GM11168 (cell line): Measurements from ENCODE around the gene ITGA2B.
"Not testable (repeated sequence)": the region's sequence is repeated elsewhere in the genome, so short reads cannot be mapped to it uniquely, and the experiment has no call there.

Experiments
- in situ Hi-C: fragments of 300-500 bp; cut with MboI; formaldehyde crosslinking; loops from one replicate; pipeline ENCODE4 v1.12.0; 2022; ENCODE audit warnings: low sequenced_read_pairs; ENCODE audit not compliant: unreplicated experiment

The ITGA2B gene

GRCh38 chr17:44374306-44375195, 14.9 kb downstream of the ITGA2B start:
- in situ Hi-C loops, result no loop called here

GRCh38 chr17:44372036-44372435, 17.4 kb downstream of the ITGA2B start:
- in situ Hi-C loops, result no loop called here

- in situ Hi-C loops, result not testable (repeated sequence)
Observed at GRCh38 chr17:44369414-44370023, 19.9 kb downstream of the ITGA2B start.

- in situ Hi-C loops, result not testable (repeated sequence)
Observed at GRCh38 chr17:44368391-44369243, 20.8 kb downstream of the ITGA2B start.

- in situ Hi-C loops, result no loop called here
Observed at GRCh38 chr17:44367231-44367979, 22.0 kb downstream of the ITGA2B start.

GRCh38 chr17:44365051-44365450, 24.4 kb downstream of the ITGA2B start:
- in situ Hi-C loops, result not testable (repeated sequence)

GRCh38 chr17:44363613-44364159, 25.8 kb downstream of the ITGA2B start, which contains the start of gene FAM171A2:
Gene FAM171A2, minus strand, starts transcription at chr17:44363853. Its CDS starts 139 bp downstream, at chr17:44363714.
- in situ Hi-C loops, result no loop called here

- in situ Hi-C loops, result no loop called here
Observed at GRCh38 chr17:44362949-44363612, 26.4 kb downstream of the ITGA2B start.

GRCh38 chr17:44362459-44362948, 26.9 kb downstream of the ITGA2B start:
- in situ Hi-C loops, result no loop called here

- in situ Hi-C loops, result no loop called here
Observed at GRCh38 chr17:44361292-44362260, 27.9 kb downstream of the ITGA2B start.

- in situ Hi-C loops, result no loop called here
Observed at GRCh38 chr17:44360826-44361225, 28.6 kb downstream of the ITGA2B start.

GRCh38 chr17:44360144-44360533, 29.3 kb downstream of the ITGA2B start:
- in situ Hi-C loops, result no loop called here

- in situ Hi-C loops, result no loop called here
Observed at GRCh38 chr17:44359458-44360143, 29.8 kb downstream of the ITGA2B start.

GRCh38 chr17:44359006-44359405, 30.4 kb downstream of the ITGA2B start:
- in situ Hi-C loops, result no loop called here

- in situ Hi-C loops, result no loop called here
Observed at GRCh38 chr17:44358066-44358465, 31.4 kb downstream of the ITGA2B start.

GRCh38 chr17:44356241-44356640, 33.2 kb downstream of the ITGA2B start:
- in situ Hi-C loops, result no loop called here

- in situ Hi-C loops, result no loop called here
Observed at GRCh38 chr17:44355642-44356099, 33.8 kb downstream of the ITGA2B start.
